ENCODE data around the gene CASP1.
"Not testable (repeated sequence)": the region's sequence is repeated elsewhere in the genome, so short reads cannot be mapped to it uniquely, and the experiment has no call there.

Gene CASP1

DNA sequence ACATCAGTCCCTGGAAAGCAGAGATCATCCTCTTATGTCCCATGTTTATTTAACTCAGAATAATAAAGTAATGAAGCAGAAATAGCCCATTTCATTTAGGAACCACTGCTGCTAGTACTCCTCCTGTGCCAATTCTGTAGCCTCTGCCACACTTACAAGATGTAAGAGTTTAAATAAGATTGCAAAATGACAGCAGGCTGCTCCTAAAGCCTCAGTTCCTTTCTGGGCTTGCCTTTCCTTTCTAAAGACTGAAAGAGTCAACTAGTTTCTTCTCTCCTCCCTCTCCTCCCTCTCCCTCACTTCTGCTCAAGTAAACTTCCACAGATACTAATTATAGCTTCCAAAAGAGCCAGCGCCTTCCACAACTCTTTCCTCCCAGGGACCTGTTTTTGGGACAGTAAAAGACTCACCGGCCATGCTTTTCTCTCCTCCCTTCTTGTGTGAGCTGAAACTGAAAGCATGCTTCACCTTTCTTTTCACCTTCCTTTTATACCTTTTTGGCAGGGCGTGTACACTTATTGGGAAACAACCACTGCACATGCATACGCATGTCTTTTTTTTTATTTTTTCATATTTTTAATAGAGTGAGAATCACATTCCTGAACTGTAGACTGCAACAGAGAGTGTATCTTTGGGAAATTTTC lies 36.3 kb upstream of the CASP1 start:
- H3K4me3 ChIP-seq (ENCODE audit: low read depth, low read length): no peak overlapping the region
- TF ChIP-seq, protein P1, sequence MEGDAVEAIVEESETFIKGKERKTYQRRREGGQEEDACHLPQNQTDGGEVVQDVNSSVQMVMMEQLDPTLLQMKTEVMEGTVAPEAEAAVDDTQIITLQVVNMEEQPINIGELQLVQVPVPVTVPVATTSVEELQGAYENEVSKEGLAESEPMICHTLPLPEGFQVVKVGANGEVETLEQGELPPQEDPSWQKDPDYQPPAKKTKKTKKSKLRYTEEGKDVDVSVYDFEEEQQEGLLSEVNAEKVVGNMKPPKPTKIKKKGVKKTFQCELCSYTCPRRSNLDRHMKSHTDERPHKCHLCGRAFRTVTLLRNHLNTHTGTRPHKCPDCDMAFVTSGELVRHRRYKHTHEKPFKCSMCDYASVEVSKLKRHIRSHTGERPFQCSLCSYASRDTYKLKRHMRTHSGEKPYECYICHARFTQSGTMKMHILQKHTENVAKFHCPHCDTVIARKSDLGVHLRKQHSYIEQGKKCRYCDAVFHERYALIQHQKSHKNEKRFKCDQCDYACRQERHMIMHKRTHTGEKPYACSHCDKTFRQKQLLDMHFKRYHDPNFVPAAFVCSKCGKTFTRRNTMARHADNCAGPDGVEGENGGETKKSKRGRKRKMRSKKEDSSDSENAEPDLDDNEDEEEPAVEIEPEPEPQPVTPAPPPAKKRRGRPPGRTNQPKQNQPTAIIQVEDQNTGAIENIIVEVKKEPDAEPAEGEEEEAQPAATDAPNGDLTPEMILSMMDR (IDR thresholded peaks at IDR 0.05; ENCODE audit: borderline replicate concordance, insufficient read depth, low read depth, low read length): no peak

DNA sequence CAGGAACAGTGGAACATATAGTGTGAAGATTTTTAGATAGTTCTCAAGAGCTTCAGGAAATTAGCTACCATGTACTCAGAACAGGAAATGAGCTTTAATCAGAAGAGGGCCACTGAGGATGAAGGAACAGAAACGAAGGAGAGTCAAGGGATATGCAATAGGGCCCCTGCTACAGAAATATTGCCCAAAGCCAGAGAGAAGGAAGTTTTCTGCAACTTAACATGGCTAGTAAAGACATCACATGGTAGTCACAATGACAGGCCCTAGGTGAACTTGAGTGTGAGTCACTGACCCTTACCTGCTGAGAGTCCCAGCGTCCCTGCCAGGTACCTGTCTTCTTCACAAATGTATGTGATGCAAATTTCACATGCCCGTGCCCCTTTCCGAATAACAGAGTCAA lies 35.4 kb upstream of the CASP1 start:
- H3K4me3 ChIP-seq (ENCODE audit: low read depth, low read length): no peak overlapping the region
- TF ChIP-seq, protein P1 (IDR thresholded peaks at IDR 0.05; ENCODE audit: borderline replicate concordance, insufficient read depth, low read depth, low read length): no peak

DNA sequence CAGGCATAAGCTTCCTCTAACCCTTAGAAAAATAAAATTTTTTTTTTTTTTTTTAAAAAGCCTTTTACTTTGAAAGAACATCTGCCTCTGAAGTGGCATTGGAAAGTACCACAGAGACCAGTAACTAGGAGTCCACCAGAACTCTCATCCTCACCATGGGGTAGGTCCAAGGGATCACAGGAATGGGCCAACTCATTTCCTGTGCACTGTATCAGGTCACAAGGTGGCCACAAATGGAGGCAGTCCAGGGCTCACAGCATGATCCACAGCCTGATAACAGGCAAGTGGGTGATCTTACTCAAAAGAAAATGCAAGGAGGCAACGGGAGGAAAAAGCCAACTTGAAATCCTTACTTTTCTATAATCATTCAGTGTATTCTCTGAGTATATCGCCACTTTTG lies 34.8 kb upstream of the CASP1 start:
- not testable (repeated sequence) for H3K4me3 ChIP-seq (ENCODE audit: low read depth, low read length)

DNA sequence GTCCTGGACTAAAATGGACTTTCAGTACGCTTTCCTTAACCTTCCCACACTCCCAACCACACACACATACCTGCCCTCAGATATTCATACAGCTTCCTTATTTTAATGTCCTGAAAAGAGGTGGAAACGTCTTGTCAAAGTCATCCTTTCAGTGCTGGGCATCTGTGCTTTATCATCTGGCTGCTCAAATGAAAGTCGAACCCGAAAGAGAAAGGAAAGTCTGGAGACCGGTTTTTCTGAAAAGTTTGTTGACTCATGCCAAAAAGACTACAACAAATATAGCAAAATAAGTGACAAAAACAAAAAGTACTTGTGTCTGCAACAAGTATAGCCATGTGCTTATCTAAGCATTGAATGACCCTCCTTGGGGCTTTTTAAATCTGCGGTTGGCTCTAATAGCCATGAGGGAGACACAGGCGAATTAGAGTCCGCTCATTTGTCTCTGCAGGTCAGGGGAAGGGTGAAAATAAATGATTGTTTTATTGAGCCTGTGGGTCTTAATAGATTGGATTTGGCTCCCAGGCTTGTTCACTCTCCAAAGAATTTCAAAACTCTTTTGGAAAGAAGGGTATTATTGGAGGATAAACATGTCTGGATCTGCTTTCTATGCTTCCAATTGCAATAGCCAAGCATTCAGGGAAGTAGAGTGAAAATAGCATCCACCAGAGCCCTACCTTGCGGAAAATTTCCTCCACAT lies 28.4 kb upstream of the CASP1 start:
- H3K4me3 ChIP-seq (ENCODE audit: low read depth, low read length): not testable (repeated sequence)

DNA sequence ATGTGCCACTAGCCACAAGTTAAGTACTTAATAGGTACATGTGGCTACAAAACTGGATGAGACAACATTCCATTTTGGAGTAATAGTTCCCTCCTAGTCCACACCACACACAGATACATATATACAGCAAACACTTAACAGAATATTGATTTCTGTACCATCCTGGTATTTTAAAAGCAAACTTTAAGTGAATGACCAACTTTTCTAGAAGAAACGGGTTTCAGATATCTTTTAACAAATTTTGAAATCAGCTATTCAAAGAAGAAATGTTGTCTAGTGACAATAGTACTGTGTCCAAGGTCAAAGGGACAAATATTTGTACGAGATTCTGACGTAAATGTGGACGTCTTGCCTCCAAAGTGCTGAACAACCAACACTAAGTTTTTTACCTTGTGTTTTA lies 22.5 kb upstream of the CASP1 start:
- H3K4me3 ChIP-seq (ENCODE audit: low read depth, low read length): no peak overlapping the region
- TF ChIP-seq, protein P1 (IDR thresholded peaks at IDR 0.05; ENCODE audit: borderline replicate concordance, insufficient read depth, low read depth, low read length): no peak

DNA sequence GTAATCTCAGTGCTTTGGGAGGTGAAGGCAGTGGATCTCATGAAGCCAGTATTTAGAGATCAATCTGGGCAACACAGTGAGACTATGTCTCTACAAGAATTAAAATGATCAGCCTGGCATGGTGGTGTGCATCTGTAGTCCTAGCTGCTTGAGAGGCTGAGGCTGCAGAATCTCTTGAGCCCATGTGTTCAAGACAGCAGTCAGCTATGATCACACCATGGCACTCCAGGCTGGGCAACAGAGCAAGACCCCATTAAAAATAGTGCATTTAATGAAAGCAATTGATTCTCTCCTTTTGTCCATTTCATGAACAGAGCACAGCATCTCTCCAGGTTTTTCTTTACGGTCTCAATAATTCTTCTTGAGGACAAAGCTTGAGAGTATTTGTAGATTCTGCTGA lies 21.5 kb upstream of the CASP1 start:
- H3K4me3 ChIP-seq (ENCODE audit: low read depth, low read length): no peak overlapping the region
- TF ChIP-seq, protein P1 (IDR thresholded peaks at IDR 0.05; ENCODE audit: borderline replicate concordance, insufficient read depth, low read depth, low read length): no peak

DNA sequence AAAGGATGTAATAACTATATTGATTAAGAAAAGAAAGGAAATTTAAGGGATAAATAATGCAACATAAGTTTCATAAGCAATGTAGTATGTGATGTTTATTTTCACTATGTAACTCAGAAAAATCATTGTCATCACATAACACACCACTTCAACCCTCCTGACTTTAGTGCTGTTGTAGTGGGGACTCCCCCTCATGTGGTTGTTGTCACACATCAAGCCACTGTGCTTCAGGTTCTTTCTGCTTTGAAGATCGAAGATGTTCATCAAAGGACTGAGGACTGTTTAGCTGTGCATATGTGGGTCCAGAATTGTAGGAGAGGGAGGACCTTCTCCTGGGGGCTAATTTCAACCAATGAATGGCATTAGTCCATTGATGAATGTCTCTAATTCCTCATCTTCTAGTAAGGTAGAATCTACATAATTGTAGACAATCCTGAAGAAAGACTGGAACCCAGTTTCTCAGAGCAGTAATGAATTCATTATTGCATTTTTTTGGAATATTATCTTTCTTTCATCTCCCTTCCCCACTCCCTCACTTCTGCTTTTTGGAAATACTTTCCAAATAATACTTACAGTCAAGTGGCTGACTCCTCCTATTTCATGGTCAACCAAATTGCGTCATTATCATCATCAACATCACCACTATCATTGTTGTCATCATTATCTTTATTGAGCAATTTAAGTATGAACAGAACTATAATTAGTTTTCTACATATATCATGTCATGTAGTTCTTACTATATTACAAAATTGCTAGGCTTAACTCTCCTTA lies 20.0 kb upstream of the CASP1 start:
- TF ChIP-seq, protein P1 (IDR thresholded peaks at IDR 0.05; ENCODE audit: borderline replicate concordance, insufficient read depth, low read depth, low read length): no peak
- no peak overlapping the region for H3K4me3 ChIP-seq (ENCODE audit: low read depth, low read length)

DNA sequence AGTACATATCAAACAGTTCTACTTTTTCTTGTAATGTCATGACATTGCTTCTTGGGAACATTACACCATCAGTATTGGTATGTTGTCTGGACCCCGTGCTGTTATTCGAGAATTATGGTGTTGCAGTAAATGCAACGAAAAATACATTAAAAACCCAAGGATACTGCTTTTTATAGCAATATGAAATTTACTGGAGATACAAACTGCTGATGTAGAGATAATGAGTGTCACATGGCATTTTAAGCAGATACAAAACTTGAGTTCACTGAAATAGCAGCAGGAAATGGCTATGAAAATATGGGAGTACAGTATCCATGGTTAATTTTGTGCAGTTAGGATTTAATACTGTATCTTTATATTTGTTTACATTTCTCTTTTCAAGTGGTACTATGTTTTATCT lies 17.5 kb upstream of the CASP1 start:
- H3K4me3 ChIP-seq (ENCODE audit: low read depth, low read length): no peak overlapping the region
- TF ChIP-seq, protein P1 (IDR thresholded peaks at IDR 0.05; ENCODE audit: borderline replicate concordance, insufficient read depth, low read depth, low read length): no peak
